ENCODE results near the gene PLA2G4C.
"Not testable (repeated sequence)": the region's sequence is repeated elsewhere in the genome, so short reads cannot be mapped to it uniquely, and the experiment has no call there.

The PLA2G4C gene

GRCh38 chr19:48090281-48090802, 20.3 kb downstream of the PLA2G4C start:
- peaks cover 11% of the 10 kb centered on the region for H3K9me3 Mint-ChIP-seq
- peaks cover 7% of the 10 kb centered on the region for H3K27me3 Mint-ChIP-seq
- no peak overlapping the region for H3K27ac Mint-ChIP-seq
- peaks cover 9% of the 10 kb centered on the region for H3K36me3 Mint-ChIP-seq
- H3K4me3 Mint-ChIP-seq: no peak overlapping the region
- H3K4me1 Mint-ChIP-seq: no peaks in the 10 kb centered on the region

DNA sequence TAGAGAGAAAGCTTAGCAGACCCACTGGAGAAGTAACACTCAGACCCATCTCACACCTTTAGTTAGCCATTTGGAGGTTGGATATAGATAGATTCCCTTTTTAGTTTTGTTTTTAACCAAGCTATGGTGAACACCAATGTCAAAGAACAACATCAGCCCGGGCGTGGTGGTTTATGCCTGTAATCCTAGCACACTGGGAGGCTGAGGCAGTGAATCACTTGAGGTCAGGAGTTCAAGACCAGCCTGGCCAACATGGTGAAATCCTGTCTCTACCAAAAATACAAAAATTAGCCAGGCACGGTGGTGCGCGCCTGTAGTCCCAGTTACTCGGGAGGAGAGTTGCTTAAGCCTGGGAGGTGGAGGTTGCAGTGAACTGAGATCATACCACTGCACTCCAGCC, 21.6 kb downstream of the PLA2G4C start:
- H3K4me1 Mint-ChIP-seq, H3K27ac Mint-ChIP-seq, H3K27me3 Mint-ChIP-seq, H3K36me3 Mint-ChIP-seq, H3K4me3 Mint-ChIP-seq, H3K9me3 Mint-ChIP-seq: not testable (repeated sequence)

DNA sequence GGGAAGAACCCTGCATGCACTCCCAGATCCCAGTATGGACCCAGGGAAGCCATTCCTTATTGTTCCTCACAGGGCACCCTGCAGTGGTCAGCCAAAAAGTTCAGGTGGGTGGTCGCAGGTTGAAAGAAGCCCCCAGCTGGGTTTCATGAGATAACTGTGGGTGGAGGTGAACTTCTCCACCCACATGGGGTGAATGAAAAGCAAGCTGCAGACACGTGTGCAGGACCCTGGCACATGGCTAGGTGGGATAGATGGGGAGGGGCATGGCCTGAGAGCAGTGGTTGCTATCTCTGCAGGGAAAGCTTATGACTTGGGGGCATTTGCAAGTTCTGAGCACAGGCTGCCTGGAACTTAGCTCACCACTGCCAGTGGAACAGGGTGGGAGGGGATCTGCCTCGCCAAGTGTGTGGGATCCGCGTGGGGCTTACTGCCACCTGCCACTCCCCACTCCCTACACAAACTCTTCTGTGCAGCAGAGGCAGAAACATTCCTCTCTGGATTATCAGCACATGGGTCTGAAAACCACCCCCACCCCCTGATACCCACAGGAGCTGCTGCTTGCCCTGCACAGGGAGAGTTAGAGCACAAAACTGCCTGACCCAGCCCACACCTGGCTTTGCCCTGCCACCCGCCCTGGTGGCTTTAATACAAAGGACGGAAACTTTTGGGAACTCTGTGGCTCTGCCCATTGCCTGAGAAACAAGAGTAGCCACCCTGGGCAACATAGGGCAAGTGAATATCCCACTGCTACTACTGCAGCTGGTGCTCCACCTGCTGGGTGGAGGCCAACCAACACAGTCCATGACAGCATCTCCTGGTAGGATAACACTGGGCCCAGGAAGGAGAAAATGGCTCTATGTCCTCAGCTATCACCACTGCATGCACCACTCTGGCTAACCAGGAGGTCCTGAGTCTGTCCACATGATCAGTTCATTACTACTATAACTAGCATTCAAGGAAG, 24.4 kb downstream of the PLA2G4C start:
- no peaks in the 10 kb centered on the region for H3K36me3 Mint-ChIP-seq
- peaks cover 6% of the 10 kb centered on the region for H3K27me3 Mint-ChIP-seq
- H3K9me3 Mint-ChIP-seq: no peaks in the 10 kb centered on the region
- no peak overlapping the region for H3K4me3 Mint-ChIP-seq
- no peak overlapping the region for H3K27ac Mint-ChIP-seq
- no peaks in the 10 kb centered on the region for H3K4me1 Mint-ChIP-seq

DNA sequence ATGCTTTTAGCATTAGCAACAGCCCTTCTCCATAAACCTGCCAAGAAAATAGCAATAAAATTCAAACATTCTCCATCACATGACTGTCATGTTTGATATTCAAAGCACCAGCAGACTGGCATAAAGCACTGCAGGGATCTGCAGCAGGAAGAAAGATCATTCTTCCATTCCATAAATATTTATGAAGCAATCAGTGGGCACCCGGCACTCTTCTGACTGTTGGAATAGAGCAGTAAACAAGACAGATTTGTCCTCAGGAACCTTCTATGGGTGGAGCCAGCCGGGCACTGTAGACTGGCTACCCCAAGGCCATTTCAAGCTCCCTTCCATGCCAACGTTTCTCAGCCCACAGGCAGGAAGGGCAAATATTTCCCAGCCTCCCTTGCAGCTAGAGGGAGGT, 25.5 kb downstream of the PLA2G4C start:
- H3K4me3 Mint-ChIP-seq: no peak overlapping the region
- no peaks in the 10 kb centered on the region for H3K36me3 Mint-ChIP-seq
- no peak overlapping the region for H3K27ac Mint-ChIP-seq
- no peaks in the 10 kb centered on the region for H3K9me3 Mint-ChIP-seq
- H3K27me3 Mint-ChIP-seq: peaks cover 4% of the 10 kb centered on the region
- no peaks in the 10 kb centered on the region for H3K4me1 Mint-ChIP-seq

GRCh38 chr19:48081106-48081505, 29.5 kb downstream of the PLA2G4C start:
- H3K4me3 Mint-ChIP-seq: no peak overlapping the region

DNA sequence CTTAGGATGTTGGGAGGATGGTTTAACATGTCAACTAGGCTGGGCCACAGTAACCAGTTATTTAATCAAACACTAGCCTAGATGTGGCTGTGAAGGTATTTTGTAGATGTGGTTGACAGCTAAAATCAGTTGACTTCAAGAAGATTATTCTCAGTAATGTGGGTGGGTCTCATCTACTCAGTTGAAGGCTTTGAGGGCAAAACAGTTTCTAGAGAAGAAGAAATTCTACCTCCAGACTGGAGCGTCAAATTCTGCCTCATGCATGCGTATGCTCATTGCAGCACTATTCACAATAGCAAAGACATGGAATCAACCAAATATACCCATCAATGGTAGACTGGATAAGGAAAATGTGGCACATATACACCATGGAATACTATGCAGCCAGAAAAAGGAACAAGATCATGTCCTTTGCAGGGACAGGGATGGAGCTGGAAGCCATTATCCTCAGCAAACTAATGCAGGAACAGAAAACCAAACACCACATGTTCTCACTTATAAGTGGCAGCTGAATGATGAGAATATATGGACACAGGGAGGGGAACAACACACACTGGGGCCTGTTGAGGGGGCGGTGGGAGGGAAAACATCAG, 40.3 kb downstream of the PLA2G4C start:
- H3K27me3 Mint-ChIP-seq, H3K4me3 Mint-ChIP-seq, H3K4me1 Mint-ChIP-seq, H3K36me3 Mint-ChIP-seq, H3K9me3 Mint-ChIP-seq, H3K27ac Mint-ChIP-seq: not testable (repeated sequence)

More at GRCh38 chr19:48081106-48081505, 29.5 kb downstream of the PLA2G4C start:
- Mint-ChIP-seq H3K4me1 (no peaks in the 10 kb centered on the region), H3K27me3 (peaks cover 6% of the 10 kb centered on the region), H3K9me3 (no peaks in the 10 kb centered on the region), H3K27ac (no peak overlapping the region), H3K36me3 (no peaks in the 10 kb centered on the region)

DNA sequence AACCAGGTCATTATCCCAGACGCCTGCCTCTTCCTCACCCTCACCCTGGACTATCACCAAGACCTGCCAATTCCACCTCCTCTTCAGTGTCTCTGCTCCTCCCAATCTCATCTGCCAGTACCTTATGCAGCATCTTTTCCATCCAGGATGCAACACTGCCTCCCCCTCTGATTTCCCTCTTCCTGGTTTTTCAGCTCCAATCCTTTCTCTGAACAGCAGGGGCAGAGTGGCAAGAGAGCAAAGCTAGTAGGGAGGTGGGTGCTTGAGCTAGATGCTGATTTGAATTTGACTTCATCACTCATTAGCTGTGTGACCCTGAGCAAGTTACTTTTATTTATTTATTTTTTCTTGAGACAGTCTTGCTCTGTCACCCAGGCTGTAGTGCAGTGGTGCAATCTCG, 41.2 kb downstream of the PLA2G4C start:
- no peaks in the 10 kb centered on the region for H3K4me1 Mint-ChIP-seq
- peaks cover 1% of the 10 kb centered on the region for H3K27me3 Mint-ChIP-seq
- H3K36me3 Mint-ChIP-seq: no peaks in the 10 kb centered on the region
- no peak overlapping the region for H3K27ac Mint-ChIP-seq
- no peaks in the 10 kb centered on the region for H3K9me3 Mint-ChIP-seq
- no peak overlapping the region for H3K4me3 Mint-ChIP-seq

- H3K4me3 Mint-ChIP-seq: no peak overlapping the region
- H3K27ac Mint-ChIP-seq: no peak overlapping the region
- H3K36me3 Mint-ChIP-seq: no peaks in the 10 kb centered on the region
- H3K9me3 Mint-ChIP-seq: no peaks in the 10 kb centered on the region
- H3K27me3 Mint-ChIP-seq: peaks cover 10% of the 10 kb centered on the region
- no peaks in the 10 kb centered on the region for H3K4me1 Mint-ChIP-seq
These were observed 46.1 kb downstream of the PLA2G4C start for GRCh38 chr19:48064509-48064908.

- Mint-ChIP-seq H3K9me3 (no peaks in the 10 kb centered on the region), H3K36me3 (no peaks in the 10 kb centered on the region), H3K4me3 (no peak overlapping the region), H3K27ac (no peak overlapping the region), H3K27me3 (peaks cover 10% of the 10 kb centered on the region), H3K4me1 (no peaks in the 10 kb centered on the region)
These were observed 48.9 kb downstream of the PLA2G4C start for GRCh38 chr19:48061401-48062344.

DNA sequence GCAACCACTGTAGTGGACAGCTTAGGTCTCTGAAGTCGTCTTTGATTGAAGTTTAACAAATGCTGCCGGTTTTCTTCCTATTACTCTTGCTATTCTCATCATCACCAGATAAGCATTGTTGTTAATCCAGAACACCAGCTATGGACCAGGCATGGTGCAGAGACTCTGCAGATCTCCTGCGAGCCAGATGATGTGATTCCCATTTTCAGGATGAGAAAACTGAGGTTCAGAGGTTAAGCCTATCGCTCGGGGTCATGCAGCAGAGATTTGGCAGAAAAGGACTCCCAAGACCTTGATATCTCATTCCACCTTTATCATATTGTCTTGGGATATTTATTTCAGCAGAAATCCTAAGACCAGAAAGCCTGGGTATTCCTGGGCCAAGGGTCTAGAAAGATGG, 50.2 kb downstream of the PLA2G4C start:
- no peaks in the 10 kb centered on the region for H3K4me1 Mint-ChIP-seq
- no peaks in the 10 kb centered on the region for H3K36me3 Mint-ChIP-seq
- H3K4me3 Mint-ChIP-seq: no peak overlapping the region
- H3K27me3 Mint-ChIP-seq: peaks cover 10% of the 10 kb centered on the region
- H3K27ac Mint-ChIP-seq: no peak overlapping the region
- H3K9me3 Mint-ChIP-seq: no peaks in the 10 kb centered on the region

DNA sequence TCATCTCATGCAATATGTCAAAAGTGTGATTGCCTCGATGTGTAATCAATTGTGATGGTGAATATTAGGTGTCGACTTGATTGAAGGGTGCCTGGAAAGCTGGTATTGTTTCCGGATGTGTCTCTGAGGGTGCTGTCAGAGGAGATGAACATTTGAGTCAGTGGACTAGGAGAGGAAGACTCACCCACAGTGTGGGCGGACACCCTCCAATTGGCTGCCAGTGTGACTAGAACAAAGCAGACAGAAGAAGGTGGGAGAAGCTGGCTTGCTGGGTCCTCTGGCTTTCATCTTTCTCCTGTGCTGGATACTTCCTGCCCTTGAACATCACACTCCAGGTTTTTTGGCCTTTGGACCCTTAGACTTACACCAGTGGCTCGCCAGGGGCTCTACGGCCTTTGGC, 51.3 kb downstream of the PLA2G4C start:
- H3K4me3 Mint-ChIP-seq: no peak overlapping the region
- H3K27ac Mint-ChIP-seq: no peak overlapping the region
- H3K9me3 Mint-ChIP-seq: no peaks in the 10 kb centered on the region
- peaks cover 10% of the 10 kb centered on the region for H3K27me3 Mint-ChIP-seq
- no peaks in the 10 kb centered on the region for H3K36me3 Mint-ChIP-seq
- no peaks in the 10 kb centered on the region for H3K4me1 Mint-ChIP-seq

DNA sequence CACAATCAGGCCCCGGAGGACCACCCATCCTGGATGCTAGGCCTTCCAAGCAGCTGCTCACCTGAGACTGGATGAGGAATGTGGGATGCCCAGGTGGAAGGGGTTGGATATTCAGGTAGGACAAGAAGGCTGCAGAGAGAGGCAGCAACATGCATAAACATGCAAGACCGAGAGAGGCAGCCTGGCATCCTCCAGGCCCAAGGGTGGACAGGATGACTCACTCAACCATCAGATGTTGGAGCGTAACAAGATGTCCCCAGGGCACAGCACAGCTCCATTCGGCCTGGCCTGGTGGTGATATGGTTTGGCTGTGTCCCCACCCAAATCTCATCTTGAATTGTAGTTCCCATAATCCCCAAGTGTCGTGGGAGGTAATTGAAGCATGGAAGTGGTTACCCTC, 56.8 kb downstream of the PLA2G4C start:
- H3K27me3 Mint-ChIP-seq: no peaks in the 10 kb centered on the region
- no peak overlapping the region for H3K4me3 Mint-ChIP-seq
- H3K9me3 Mint-ChIP-seq: no peaks in the 10 kb centered on the region
- no peak overlapping the region for H3K27ac Mint-ChIP-seq
- no peaks in the 10 kb centered on the region for H3K36me3 Mint-ChIP-seq
- no peaks in the 10 kb centered on the region for H3K4me1 Mint-ChIP-seq

- Mint-ChIP-seq H3K27ac (no peak overlapping the region), H3K4me1 (no peaks in the 10 kb centered on the region), H3K27me3 (no peaks in the 10 kb centered on the region), H3K9me3 (no peaks in the 10 kb centered on the region), H3K36me3 (no peaks in the 10 kb centered on the region), H3K4me3 (no peak overlapping the region)
These were observed 57.5 kb downstream of the PLA2G4C start for GRCh38 chr19:48053076-48053475.

- H3K36me3 Mint-ChIP-seq: no peaks in the 10 kb centered on the region
- H3K4me3 Mint-ChIP-seq: no peak overlapping the region
- H3K4me1 Mint-ChIP-seq: no peaks in the 10 kb centered on the region
- no peaks in the 10 kb centered on the region for H3K9me3 Mint-ChIP-seq
- no peaks in the 10 kb centered on the region for H3K27me3 Mint-ChIP-seq
- no peak overlapping the region for H3K27ac Mint-ChIP-seq
These were observed 59.1 kb downstream of the PLA2G4C start for GRCh38 chr19:48051335-48052033.

DNA sequence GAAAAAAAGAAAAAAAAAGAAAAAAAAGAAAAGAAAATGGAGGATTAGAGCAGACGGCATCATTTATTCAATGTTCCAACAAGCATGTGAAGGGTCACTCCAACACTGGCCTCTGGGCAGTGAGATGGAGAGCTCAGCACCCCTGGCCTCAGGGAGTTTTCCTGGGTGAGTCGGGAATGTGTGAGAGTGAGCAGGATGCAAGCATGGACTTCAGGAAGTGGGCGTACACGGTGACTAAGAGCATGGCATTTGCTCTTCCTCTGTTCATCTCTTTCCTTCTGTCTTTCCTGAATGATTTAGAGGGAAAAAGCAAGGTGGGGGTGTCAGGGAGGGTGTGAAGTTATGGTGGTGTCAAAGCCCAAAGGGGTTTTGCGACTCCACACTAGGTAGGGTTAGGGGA, 66.1 kb downstream of the PLA2G4C start:
- no peaks in the 10 kb centered on the region for H3K36me3 Mint-ChIP-seq
- H3K4me1 Mint-ChIP-seq: no peaks in the 10 kb centered on the region
- no peaks in the 10 kb centered on the region for H3K9me3 Mint-ChIP-seq
- H3K27ac Mint-ChIP-seq: no peak overlapping the region
- peaks cover 30% of the 10 kb centered on the region for H3K27me3 Mint-ChIP-seq
- no peak overlapping the region for H3K4me3 Mint-ChIP-seq

Data from activated naive CD4-positive, alpha-beta T cell treated with anti-CD3 and anti-CD28 coated beads, Interleukin-2, amount 50 U/mL, for 24 hours (primary cell).